MV-4-11 (cell line): ENCODE measurements around the gene RALGDS.
A peak's percentile ranks its signal among the peaks of the same experiment; 100 is the strongest.
"Not testable (repeated sequence)": the region's sequence is repeated elsewhere in the genome, so short reads cannot be mapped to it uniquely, and the experiment has no call there.

ENCODE experiments used
- DNase-seq: peaks from one replicate; lab custom pipeline; 2025; lab: John Stamatoyannopoulos, UW

Gene RALGDS

GRCh38 chr9:133088146-133088750 lies 32.8 kb downstream of the RALGDS start:
- no peak for DNase-seq

- no peak for DNase-seq
Measured at GRCh38 chr9:133087429-133088145, 33.5 kb downstream of the RALGDS start.

- DNase-seq, result no peak
Measured at GRCh38 chr9:133086894-133087293, 34.1 kb downstream of the RALGDS start.

- not testable (repeated sequence) for DNase-seq
Measured at GRCh38 chr9:133086212-133086860, 34.7 kb downstream of the RALGDS start.

GRCh38 chr9:133083688-133084087 lies 37.4 kb downstream of the RALGDS start:
- not testable (repeated sequence) for DNase-seq

GRCh38 chr9:133081957-133082644 lies 38.9 kb downstream of the RALGDS start:
- DNase-seq, result not testable (repeated sequence)

GRCh38 chr9:133080786-133081779 lies 40.0 kb downstream of the RALGDS start:
- not testable (repeated sequence) for DNase-seq

GRCh38 chr9:133080161-133080560 lies 40.9 kb downstream of the RALGDS start:
- no peak for DNase-seq

GRCh38 chr9:133078486-133078885 lies 42.6 kb downstream of the RALGDS start:
- no peak for DNase-seq

- DNase-seq, result no peak
Measured at GRCh38 chr9:133076691-133077090, 44.3 kb downstream of the RALGDS start.

- no peak for DNase-seq
Measured at GRCh38 chr9:133075925-133076630, 45.0 kb downstream of the RALGDS start.

GRCh38 chr9:133074111-133074651 lies 46.9 kb downstream of the RALGDS start:
- no peak for DNase-seq

GRCh38 chr9:133073086-133074014 lies 47.7 kb downstream of the RALGDS start:
- DNase-seq, result peak; percentile 95

- not testable (repeated sequence) for DNase-seq
Measured at GRCh38 chr9:133072210-133072609, 48.8 kb downstream of the RALGDS start.

- DNase-seq, result no peak
Measured at GRCh38 chr9:133071484-133072150, 49.4 kb downstream of the RALGDS start.

- DNase-seq, result not testable (repeated sequence)
Measured at GRCh38 chr9:133070985-133071384, 50.1 kb downstream of the RALGDS start.

- not testable (repeated sequence) for DNase-seq
Measured at GRCh38 chr9:133070500-133070961, 50.5 kb downstream of the RALGDS start.

- DNase-seq, result not testable (repeated sequence)
Measured at GRCh38 chr9:133068431-133068830, 52.6 kb downstream of the RALGDS start.
